ENCODE data around the gene SUN1.
"Not testable (repeated sequence)": the region's sequence is repeated elsewhere in the genome, so short reads cannot be mapped to it uniquely, and the experiment has no call there.

The SUN1 gene

DNA sequence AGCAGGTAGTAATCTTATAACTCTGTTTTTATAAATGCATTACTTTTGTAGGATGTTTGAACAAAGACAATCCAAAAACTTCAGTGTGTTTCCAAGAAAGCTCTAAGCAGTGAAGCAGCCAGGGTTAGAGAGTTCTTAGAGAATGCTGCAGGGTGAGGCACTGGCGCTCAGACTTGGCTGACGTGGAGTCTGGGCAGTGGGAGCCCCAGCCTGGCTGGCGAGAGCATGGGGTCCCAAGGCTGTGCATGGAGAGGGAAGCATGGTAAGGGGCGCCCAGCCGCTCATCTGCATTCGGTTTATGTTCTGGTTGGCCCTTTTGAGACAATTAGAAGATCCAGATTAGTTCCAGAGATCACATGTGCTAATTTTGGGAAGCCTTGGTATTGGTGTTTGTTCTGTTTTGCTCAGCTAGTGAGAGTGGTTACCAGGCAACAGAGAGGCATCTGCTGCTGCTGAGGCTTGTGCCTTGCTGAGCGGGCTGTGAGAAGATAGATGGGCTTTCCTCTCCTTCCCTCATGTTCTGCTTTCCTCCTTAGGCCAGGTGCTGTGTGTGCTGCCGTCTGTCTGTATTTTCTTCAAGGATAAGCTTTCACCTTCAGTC is 10.3 kb downstream of the SUN1 start:
- TF ChIP-seq, protein P1, sequence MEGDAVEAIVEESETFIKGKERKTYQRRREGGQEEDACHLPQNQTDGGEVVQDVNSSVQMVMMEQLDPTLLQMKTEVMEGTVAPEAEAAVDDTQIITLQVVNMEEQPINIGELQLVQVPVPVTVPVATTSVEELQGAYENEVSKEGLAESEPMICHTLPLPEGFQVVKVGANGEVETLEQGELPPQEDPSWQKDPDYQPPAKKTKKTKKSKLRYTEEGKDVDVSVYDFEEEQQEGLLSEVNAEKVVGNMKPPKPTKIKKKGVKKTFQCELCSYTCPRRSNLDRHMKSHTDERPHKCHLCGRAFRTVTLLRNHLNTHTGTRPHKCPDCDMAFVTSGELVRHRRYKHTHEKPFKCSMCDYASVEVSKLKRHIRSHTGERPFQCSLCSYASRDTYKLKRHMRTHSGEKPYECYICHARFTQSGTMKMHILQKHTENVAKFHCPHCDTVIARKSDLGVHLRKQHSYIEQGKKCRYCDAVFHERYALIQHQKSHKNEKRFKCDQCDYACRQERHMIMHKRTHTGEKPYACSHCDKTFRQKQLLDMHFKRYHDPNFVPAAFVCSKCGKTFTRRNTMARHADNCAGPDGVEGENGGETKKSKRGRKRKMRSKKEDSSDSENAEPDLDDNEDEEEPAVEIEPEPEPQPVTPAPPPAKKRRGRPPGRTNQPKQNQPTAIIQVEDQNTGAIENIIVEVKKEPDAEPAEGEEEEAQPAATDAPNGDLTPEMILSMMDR (IDR thresholded peaks at IDR 0.05; ENCODE audit: insufficient read depth, missing control alignments): no peak

DNA sequence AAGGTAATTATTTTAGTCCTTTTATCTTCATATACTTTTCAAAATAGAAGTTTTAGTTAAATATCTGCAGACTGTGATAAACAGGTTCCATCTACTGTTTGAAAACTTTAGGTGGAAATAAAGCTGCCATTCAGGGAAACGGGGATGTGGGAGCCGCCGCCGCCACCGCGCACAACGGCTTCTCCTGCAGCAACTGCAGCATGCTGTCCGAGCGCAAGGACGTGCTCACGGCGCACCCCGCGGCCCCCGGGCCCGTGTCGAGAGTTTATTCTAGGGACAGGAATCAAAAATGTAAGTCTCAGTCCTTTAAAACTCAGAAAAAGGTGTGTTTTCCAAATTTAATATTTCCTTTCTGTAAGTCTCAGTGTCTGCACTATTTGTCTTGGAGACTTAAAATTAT is 11.0 kb downstream of the SUN1 start:
- DNase-seq (ENCODE audit: insufficient read length, low spot score): no peak
- TF ChIP-seq, protein P1 (IDR thresholded peaks at IDR 0.05; ENCODE audit: insufficient read depth, missing control alignments): no peak
- no peak for FAIRE-seq

More for the DNA sequence above, 10.3 kb downstream of the SUN1 start:
- DNase-seq (ENCODE audit: insufficient read length, low spot score) (no peak), FAIRE-seq (no peak)

DNA sequence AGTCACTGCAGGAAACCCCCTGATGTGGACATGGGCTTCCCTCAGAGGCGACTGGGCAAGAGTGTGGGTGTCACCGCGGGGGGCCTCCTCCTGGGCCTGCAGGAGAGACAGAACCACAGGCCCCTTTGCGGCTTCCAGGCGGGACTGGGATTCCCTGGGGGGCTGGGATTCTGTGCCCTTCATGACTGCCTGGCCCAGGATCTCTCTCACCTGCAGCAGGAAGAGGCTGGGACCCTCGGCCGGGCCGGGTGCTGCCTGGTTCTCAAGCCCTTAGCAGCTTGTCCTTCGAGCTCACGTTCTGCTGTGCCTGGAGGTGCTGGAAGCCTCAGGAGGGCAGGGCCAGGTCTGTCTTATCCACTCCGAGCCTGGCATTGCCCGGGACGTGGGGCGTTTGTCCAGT is 11.8 kb downstream of the SUN1 start:
- TF ChIP-seq, protein P1 (IDR thresholded peaks at IDR 0.05; ENCODE audit: insufficient read depth, missing control alignments): no peak
- FAIRE-seq: no peak
- DNase-seq (ENCODE audit: insufficient read length, low spot score): no peak

DNA sequence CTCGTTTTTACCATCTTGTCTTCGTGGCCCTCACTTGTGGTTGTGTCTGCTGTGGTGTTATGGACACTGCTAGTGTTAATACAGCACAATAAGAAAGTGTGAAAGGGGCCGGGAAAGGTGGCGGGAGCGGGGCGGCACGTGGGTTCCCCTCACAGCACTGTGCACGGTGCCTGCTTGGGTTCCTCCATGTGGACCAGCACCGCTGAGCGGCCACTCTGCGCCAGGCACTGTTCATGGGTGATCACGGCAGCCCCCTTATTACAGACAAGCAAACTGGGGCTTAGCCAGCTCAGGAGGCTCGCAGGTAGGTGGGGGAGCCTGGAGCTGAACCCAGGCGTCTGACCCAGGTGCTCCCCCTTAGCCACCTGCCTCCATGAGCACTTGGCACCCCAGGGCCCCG is 12.2 kb downstream of the SUN1 start:
- FAIRE-seq (no peak), DNase-seq (ENCODE audit: insufficient read length, low spot score) (no peak)
- TF ChIP-seq, protein P1 (IDR thresholded peaks at IDR 0.05; ENCODE audit: insufficient read depth, missing control alignments): no peak

DNA sequence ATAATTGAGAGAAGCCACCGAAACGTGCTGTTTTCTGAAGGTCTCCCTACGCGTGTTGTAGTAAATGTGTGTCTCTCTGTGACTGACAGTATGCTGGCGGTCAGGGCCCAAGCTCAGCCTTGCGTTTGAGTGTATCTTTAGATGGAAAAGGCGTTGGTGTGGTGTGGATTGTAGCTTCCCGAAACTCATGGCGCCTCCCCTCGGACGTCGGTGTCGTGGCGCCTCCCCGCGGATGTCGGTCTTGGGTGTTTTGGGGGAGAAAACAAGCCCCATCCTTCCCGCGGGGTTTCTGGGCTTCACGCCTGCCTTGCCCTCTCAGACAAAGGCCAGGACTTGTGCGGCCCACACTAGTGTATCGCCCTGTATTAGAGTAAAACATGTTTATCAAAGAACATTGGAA is 12.8 kb downstream of the SUN1 start:
- TF ChIP-seq, protein P1 (IDR thresholded peaks at IDR 0.05; ENCODE audit: insufficient read depth, missing control alignments): no peak
- DNase-seq (ENCODE audit: insufficient read length, low spot score): no peak
- FAIRE-seq: no peak

DNA sequence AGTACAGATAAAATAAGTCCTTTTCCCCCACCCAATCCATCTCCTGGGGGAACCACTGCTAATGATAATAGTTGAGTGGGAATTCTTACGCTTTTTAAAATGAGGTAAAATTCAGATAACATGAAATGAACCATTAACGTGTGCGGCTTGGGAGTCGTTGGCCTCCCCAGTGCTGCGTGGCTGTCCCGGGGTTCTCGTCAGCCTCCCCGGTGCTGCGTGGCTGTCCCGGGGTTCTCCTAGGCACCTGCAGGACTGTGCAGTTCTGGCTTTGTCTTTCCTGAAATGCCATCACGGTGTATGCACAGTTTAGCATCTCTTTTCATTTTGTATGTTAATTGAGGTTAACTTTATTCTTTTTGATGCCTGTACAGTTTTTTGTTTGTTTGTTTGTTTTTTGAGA is 13.5 kb downstream of the SUN1 start:
- FAIRE-seq: no peak
- no peak for DNase-seq (ENCODE audit: insufficient read length, low spot score)
- TF ChIP-seq, protein P1 (IDR thresholded peaks at IDR 0.05; ENCODE audit: insufficient read depth, missing control alignments): no peak

DNA sequence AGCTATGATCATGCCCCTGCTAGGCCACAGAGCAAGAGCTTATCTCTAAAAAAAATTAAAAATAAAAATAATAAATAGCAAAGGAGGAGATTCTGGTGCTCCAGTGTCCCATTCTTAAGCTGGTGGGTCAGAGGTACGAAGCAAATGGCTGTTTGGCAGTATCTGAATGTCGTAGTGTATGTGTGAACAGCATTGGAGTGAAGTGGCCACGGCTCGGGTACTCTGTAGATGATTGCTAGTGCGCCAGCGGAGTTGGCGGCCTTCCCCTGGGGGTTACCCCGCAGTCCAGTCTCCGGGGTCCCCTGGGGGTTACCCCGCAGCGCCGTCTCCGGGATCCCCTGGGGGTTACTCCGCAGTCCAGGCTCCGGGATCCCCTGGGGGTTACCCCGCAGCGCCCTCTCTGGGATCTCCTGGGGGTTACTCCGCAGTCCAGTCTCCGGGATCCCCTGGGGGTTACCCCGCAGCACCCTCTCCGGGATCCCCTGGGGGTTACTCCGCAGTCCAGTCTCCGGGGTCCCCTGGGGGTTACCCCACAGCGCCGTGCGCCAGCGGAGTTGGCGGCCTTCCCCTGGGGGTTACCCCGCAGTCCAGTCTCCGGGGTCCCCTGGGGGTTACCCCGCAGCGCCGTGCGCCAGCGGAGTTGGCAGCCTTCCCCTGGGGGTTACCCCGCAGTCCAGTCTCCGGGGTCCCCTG is 14.8 kb downstream of the SUN1 start:
- not testable (repeated sequence) for DNase-seq (ENCODE audit: insufficient read length, low spot score); FAIRE-seq

DNA sequence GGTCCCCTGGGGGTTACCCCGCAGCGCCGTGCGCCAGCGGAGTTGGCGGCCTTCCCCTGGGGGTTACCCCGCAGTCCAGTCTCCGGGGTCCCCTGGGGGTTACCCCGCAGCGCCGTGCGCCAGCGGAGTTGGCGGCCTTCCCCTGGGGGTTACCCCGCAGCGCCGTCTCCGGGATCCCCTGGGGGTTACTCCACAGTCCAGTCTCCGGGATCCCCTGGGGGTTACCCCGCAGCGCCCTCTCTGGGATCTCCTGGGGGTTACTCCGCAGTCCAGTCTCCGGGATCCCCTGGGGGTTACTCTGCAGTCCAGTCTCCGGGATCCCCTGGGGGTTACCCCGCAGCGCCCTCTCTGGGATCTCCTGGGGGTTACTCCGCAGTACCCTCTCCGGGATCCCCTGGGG is 15.5 kb downstream of the SUN1 start:
- FAIRE-seq; DNase-seq (ENCODE audit: insufficient read length, low spot score): not testable (repeated sequence)

All from D721Med (cell line).